A549 (cell line): ENCODE results near the gene GABRD. TPM values are rescaled to one million over a fixed set of nuclear protein-coding genes. Genes with fewer than 3 reads are reported as not detected.

Source experiments
- ATAC-seq, 2 experiments: fragments of 200-7000 bp in 1 of 2; fragments of >200 bp in 1 of 2; cut with Nextera tagmentation in 1 of 2; cut with Tn5 transposase in 1 of 2; 3 replicates each; pipeline versions ENCODE4 v1.8.0 to v1.9.1; 2018 to 2020; ENCODE audit warnings: mild to moderate bottlenecking in 1 of 2, moderate library complexity in 1 of 2
- CTCF ChIA-PET: fragments of 300-600 bp; sonication (Branson Sonifier 250); formaldehyde crosslinking; extraction: SDS; loops from one replicate; lab custom pipeline; 2021; ENCODE audit warnings: antibody characterized with exemption, inconsistent platforms; lab: Yijun Ruan, JAX
- POLR2A ChIA-PET: fragments of 350-600 bp; formaldehyde crosslinking; extraction: SDS; loops from one replicate; lab custom pipeline; 2021; ENCODE audit warnings: antibody characterized with exemption, inconsistent platforms; lab: Yijun Ruan, JAX
- DNase-seq, 2 experiments: peaks; one replicate each; pipeline versions ENCODE4 v3.0.0 to v3.0.0-alpha.2; 2011 to 2016; ENCODE audit warnings: low read depth in 1 of 2, low spot score in 1 of 2
- FAIRE-seq: peaks from 2 replicates; lab custom pipeline; 2011; peaks lifted over from hg19 to GRCh38; lab: Jason Lieb, UNC
- H3K27ac ChIP-seq, 2 experiments: fragments of >200 bp; sonication (Bioruptor Twin); formaldehyde crosslinking; 3 replicates each; pipeline ENCODE4 v1.5.1; 2016 to 2017
- H3K4me1 ChIP-seq: fragments of >200 bp; sonication (Bioruptor Twin); formaldehyde crosslinking; 3 replicates; pipeline ENCODE4 v1.6.1; 2016
- H3K4me2 ChIP-seq: fragments of >200 bp; sonication (Bioruptor Twin); formaldehyde crosslinking; 3 replicates; pipeline ENCODE4 v1.6.1; 2016
- H3K4me3 ChIP-seq: fragments of >200 bp; sonication (Bioruptor Twin); formaldehyde crosslinking; 3 replicates; pipeline ENCODE4 v1.5.1; 2016
- H3K9me3 ChIP-seq: fragments of >200 bp; sonication (Bioruptor Twin); formaldehyde crosslinking; 3 replicates; pipeline ENCODE4 v1.6.1; 2016
- CBX8 ChIP-seq: fragments of 200-600 bp; sonication (generic); IDR thresholded peaks from 2 replicates; pipeline ENCODE4 v1.6.1; 2016
- CHD2 ChIP-seq: fragments of 150-350 bp; IDR thresholded peaks from 2 replicates; pipeline ENCODE4 v1.6.1; 2014; ENCODE audit warnings: low read length; ENCODE audit not compliant: partially characterized antibody
- EP300 ChIP-seq, 2 experiments: fragments of >200 bp; sonication (Bioruptor Twin); formaldehyde crosslinking; IDR thresholded peaks; 2 replicates in 1 of 2; 3 replicates in 1 of 2; pipeline ENCODE4 v1.6.1; 2016 to 2017
- ESRRA ChIP-seq: fragments of 150-350 bp; IDR thresholded peaks from 2 replicates; pipeline ENCODE4 v1.6.1; 2014; ENCODE audit warnings: mild to moderate bottlenecking, low read length, borderline replicate concordance
- HEYL ChIP-seq: fragments of 250-450 bp; sonication (Bioruptor Pico); IDR thresholded peaks from 2 replicates; pipeline ENCODE4 v1.8.0; 2021; ENCODE audit warnings: mild to moderate bottlenecking, moderate library complexity
- HOXB13 ChIP-seq: fragments of 250-450 bp; sonication (Bioruptor Pico); IDR thresholded peaks from 2 replicates; pipeline ENCODE4 v1.5.0; 2020; ENCODE audit warnings: low read depth, mild to moderate bottlenecking, moderate library complexity
- HOXB5 ChIP-seq: fragments of 250-450 bp; sonication (Bioruptor Pico); IDR thresholded peaks from 2 replicates; pipeline ENCODE4 v1.5.0; 2020; ENCODE audit warnings: mild to moderate bottlenecking, moderate library complexity
- JUN ChIP-seq, 2 experiments: fragments of >200 bp; sonication (Bioruptor Twin); formaldehyde crosslinking; IDR thresholded peaks; 2 replicates in 1 of 2; 3 replicates in 1 of 2; pipeline ENCODE4 v1.6.1; 2016 to 2017
- KDM5A ChIP-seq: fragments of 200-600 bp; sonication (generic); IDR thresholded peaks from 2 replicates; pipeline ENCODE4 v1.6.1; 2016; ENCODE audit warnings: antibody characterized with exemption, mild to moderate bottlenecking
- MAFK ChIP-seq: fragments of 450-650 bp; IDR thresholded peaks from 2 replicates; pipeline ENCODE4 v1.6.1; 2014; ENCODE audit not compliant: partially characterized antibody
- NFE2L2 ChIP-seq: fragments of 150-350 bp; conservative IDR thresholded peaks from 2 replicates; pipeline ENCODE4 v1.6.1; 2014; ENCODE audit warnings: low read length
- PHF8 ChIP-seq: fragments of 200-600 bp; sonication (generic); IDR thresholded peaks from 2 replicates; pipeline ENCODE4 v1.6.1; 2016; ENCODE audit warnings: low read depth, mild to moderate bottlenecking, antibody characterized with exemption, moderate library complexity, borderline replicate concordance
- RAD21 ChIP-seq, 2 experiments: fragments of >200 bp in 1 of 2; sonication (Bioruptor Twin) in 1 of 2; formaldehyde crosslinking in 1 of 2; IDR thresholded peaks in 1 of 2; conservative IDR thresholded peaks in 1 of 2; 2 replicates in 1 of 2; 3 replicates in 1 of 2; pipeline ENCODE4 v1.6.1; 2012 to 2018; ENCODE audit warnings: inconsistent platforms in 1 of 2
- RARB ChIP-seq: fragments of 250-450 bp; sonication (Bioruptor Pico); IDR thresholded peaks from 2 replicates; pipeline ENCODE4 v1.8.0; 2021; ENCODE audit warnings: mild to moderate bottlenecking, moderate library complexity
- RCOR1 ChIP-seq: fragments of 150-350 bp; IDR thresholded peaks from 2 replicates; pipeline ENCODE4 v1.6.1; 2014; ENCODE audit warnings: antibody characterized with exemption, low read length, low read depth
- RFX5 ChIP-seq: fragments of 450-650 bp; IDR thresholded peaks from 2 replicates; pipeline ENCODE4 v1.7.1; 2014; ENCODE audit warnings: antibody characterized with exemption, mild to moderate bottlenecking, moderate library complexity
- RNF2 ChIP-seq: fragments of 200-600 bp; sonication (generic); IDR thresholded peaks from 2 replicates; pipeline ENCODE4 v1.6.1; 2016; ENCODE audit warnings: low read depth, mild to moderate bottlenecking, antibody characterized with exemption, moderate library complexity, borderline replicate concordance
- SREBF2 ChIP-seq: fragments of 450-650 bp; IDR thresholded peaks from 2 replicates; pipeline ENCODE4 v1.6.1; 2014; ENCODE audit warnings: mild to moderate bottlenecking, moderate library complexity
- TFCP2L1 ChIP-seq: fragments of 250-450 bp; sonication (Bioruptor Pico); IDR thresholded peaks from 2 replicates; pipeline ENCODE4 v1.5.0; 2021; ENCODE audit warnings: mild to moderate bottlenecking
- ZC3H11A ChIP-seq: fragments of 450-650 bp; IDR thresholded peaks from 2 replicates; pipeline ENCODE4 v1.6.1; 2014; ENCODE audit warnings: antibody characterized with exemption, mild to moderate bottlenecking
- ZNF302 ChIP-seq: fragments of 250-450 bp; sonication (Bioruptor Pico); IDR thresholded peaks from 2 replicates; pipeline ENCODE4 v1.9.0; 2021; ENCODE audit warnings: inconsistent platforms, mild to moderate bottlenecking, moderate library complexity
- ZSCAN20 ChIP-seq: fragments of 250-450 bp; sonication (Bioruptor Pico); IDR thresholded peaks from 2 replicates; pipeline ENCODE4 v1.8.0; 2022; ENCODE audit warnings: mild to moderate bottlenecking, moderate library complexity
- WGBS: methylation state at CpG from one replicate; pipeline ENCODE4 v1.1.6; 2017; ENCODE audit errors: missing lambda C conversion rate; 5-methylcytosine and 5-hydroxymethylcytosine counted together
- polyA plus RNA-seq, 4 experiments: library from polyadenylated mRNA; depleted of rRNA in 3 of 4; stranded (reverse); fragments of >200 nt; fragmentation: RNase III in 1 of 4; extraction: RNeasy Plus Mini Kit Qiagen cat#74134 plus additional on column Dnase treatment in 1 of 4; gene quantifications; 2 replicates in 3 of 4; 3 replicates in 1 of 4; pipeline ENCODE4 v1.2.3, GENCODE V29; 2011 to 2017
- TF ChIP-seq, protein P1 (sequence below): fragments of 250-450 bp; sonication (Bioruptor Pico); IDR thresholded peaks from 2 replicates; pipeline ENCODE4 v1.5.0; 2021; ENCODE audit warnings: mild to moderate bottlenecking, moderate library complexity, borderline replicate concordance
- TF ChIP-seq, protein P2 (sequence below): fragments of 150-350 bp; IDR thresholded peaks from 2 replicates; pipeline ENCODE4 v1.6.1; 2014; ENCODE audit warnings: low read depth, mild to moderate bottlenecking, low read length
- TF ChIP-seq, protein P3 (sequence below): IDR thresholded peaks from 2 replicates; pipeline ENCODE4 v1.6.1; 2012

The GABRD gene
- polyA plus RNA-seq, 2 of the 4 experiments (the other 2 are of a cell fraction): 0.12 to 0.52 TPM

DNA sequence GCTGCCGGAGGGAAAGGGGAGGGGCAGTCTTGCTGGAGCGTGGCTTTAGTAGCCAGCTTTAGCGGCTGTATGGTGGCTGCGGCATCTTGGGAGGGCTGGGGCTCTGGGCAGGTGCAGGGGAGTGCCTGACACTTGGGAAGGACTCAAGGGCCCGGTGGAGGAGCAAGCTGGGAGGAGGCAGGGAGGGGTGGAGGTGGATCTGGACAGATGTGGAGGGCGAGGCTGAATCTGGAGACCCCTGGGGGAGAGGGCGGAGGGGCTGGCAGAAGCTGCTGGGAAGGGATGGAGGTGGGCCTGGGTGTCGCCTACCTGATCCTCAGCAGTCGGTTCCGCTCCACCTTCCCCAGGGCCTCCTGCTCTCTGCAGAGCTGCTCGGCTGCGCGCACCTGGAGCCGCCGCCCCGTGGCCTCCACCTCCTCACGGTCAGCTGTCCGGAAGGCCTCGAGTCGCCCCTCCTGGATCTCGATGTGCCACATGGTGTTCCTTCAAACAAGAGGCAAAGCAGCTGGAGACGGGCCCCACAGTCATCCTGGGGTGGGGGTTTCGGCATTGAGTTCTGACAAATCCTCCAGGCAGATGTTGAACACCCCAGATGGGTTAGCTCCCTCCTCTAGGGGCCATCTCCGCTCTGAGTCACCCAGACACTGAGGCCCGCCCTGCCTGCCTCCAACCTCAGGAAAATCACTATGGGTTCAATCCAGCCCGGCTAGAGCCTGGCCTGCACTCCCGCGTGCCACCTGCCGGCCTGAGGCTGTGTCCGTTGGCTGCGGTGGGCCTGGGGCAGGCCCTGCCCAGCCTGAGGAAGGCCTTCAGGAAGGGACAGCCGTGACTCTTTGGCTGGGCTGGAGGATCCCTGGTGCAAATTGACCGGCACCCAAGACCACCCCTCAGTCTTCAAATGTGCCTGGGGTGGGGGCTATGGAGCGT is 45.2 kb upstream of the GABRD start:
- WGBS: 74% methylated on average over 20 of the region's 34 CpGs
- ChIA-PET POLR2A (no interaction called here), CTCF (interaction anchor here (1.2 kb wide), 2 partner anchors 29 to 37 kb away, joined by 3 to 4 read pairs; no protein-coding TSS in a partner anchor)
- FAIRE-seq: no peak
- ATAC-seq: no peak
- TF ChIP-seq NFE2L2 (no peak), RCOR1 (no peak), HOXB13 (CRISPR knock-in tag) (no peak), ZNF302 (CRISPR knock-in tag) (no peak), HOXB5 (CRISPR knock-in tag) (no peak), HEYL (CRISPR knock-in tag) (no peak), RFX5 (no peak), RARB (CRISPR knock-in tag) (no peak), EP300 (IDR thresholded peaks at IDR 0.05) (no peak), ZSCAN20 (CRISPR knock-in tag) (no peak), JUN (IDR thresholded peaks at IDR 0.05) (no peak), TFCP2L1 (no peak), PHF8 (no peak)
- TF ChIP-seq, protein P1, sequence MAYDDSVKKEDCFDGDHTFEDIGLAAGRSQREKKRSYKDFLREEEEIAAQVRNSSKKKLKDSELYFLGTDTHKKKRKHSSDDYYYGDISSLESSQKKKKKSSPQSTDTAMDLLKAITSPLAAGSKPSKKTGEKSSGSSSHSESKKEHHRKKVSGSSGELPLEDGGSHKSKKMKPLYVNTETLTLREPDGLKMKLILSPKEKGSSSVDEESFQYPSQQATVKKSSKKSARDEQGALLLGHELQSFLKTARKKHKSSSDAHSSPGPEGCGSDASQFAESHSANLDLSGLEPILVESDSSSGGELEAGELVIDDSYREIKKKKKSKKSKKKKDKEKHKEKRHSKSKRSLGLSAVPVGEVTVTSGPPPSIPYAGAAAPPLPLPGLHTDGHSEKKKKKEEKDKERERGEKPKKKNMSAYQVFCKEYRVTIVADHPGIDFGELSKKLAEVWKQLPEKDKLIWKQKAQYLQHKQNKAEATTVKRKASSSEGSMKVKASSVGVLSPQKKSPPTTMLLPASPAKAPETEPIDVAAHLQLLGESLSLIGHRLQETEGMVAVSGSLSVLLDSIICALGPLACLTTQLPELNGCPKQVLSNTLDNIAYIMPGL (CRISPR knock-in tag): no peak
- Histone ChIP-seq H3K4me3 (no peak overlapping the region), H3K9me3 (no peaks in the 10 kb centered on the region), H3K27ac (no peak overlapping the region), H3K4me2 (no peak overlapping the region), H3K4me1 (no peaks in the 10 kb centered on the region)
- no peak for DNase-seq

DNA sequence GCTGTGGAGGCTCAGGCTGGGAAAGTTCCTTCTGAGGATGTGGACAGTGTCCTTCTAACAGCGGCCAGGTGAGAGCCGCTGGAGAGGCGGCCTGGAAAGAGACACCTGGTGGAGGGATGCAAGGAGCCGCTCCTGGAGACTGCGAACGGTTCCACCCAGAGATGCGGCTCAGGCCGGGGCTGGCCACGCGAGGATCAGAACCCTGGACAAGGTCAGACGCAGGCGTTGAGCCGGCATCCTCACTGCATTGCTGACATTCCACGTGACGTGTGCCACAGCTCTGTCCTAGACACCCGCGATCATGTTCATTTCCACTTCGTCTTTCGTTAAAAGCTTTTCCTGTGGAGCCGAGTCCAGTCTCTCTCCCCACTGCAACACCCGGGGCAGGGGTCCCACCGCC is 44.3 kb upstream of the GABRD start:
- DNase-seq: no peak
- Histone ChIP-seq H3K4me2 (no peak overlapping the region), H3K4me3 (no peak overlapping the region), H3K4me1 (no peaks in the 10 kb centered on the region), H3K9me3 (no peaks in the 10 kb centered on the region), H3K27ac (no peak overlapping the region)
- ATAC-seq: 0 out of 6 replicates have a peak, but pooled peaks of 1 of the 2 experiments have one; percentile 33
- WGBS: 89% methylated on average over 22 of the region's 22 CpGs
- POLR2A ChIA-PET: no interaction called here
- CTCF ChIA-PET: interaction anchor here (1.2 kb wide), 1 partner anchor 36 kb away, joined by 3 read pairs; no protein-coding TSS in a partner anchor
- FAIRE-seq: no peak
- no peak for TF ChIP-seq RNF2
- TF ChIP-seq, protein P2, sequence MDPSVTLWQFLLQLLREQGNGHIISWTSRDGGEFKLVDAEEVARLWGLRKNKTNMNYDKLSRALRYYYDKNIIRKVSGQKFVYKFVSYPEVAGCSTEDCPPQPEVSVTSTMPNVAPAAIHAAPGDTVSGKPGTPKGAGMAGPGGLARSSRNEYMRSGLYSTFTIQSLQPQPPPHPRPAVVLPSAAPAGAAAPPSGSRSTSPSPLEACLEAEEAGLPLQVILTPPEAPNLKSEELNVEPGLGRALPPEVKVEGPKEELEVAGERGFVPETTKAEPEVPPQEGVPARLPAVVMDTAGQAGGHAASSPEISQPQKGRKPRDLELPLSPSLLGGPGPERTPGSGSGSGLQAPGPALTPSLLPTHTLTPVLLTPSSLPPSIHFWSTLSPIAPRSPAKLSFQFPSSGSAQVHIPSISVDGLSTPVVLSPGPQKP: no peak
- TF ChIP-seq ESRRA: no peak
- TF ChIP-seq CBX8: no peak

DNA sequence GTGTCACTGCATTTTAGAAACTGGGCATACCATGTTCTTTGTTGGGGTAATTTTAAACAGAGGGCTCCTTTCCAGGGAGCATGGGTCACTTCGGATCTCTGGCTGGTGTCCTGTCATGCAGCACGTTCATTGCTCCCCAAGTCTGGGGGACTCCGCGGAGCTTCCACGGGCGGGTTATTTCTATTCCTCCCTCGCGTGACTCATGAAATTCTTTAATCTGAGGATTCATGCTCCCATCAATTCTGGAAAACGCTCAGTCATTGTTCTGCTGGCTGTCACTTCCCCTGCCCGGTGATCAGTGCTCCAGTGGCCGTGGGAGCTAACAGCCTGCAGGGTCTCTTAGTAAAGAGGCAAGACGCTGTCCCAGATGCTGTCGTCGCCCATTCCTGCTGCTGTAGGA is 43.6 kb upstream of the GABRD start:
- Histone ChIP-seq H3K4me2 (no peak overlapping the region), H3K27ac (no peak overlapping the region), H3K4me3 (no peak overlapping the region), H3K9me3 (no peaks in the 10 kb centered on the region), H3K4me1 (no peaks in the 10 kb centered on the region)
- WGBS: 75% methylated on average over 14 of the region's 14 CpGs
- TF ChIP-seq, protein P3, sequence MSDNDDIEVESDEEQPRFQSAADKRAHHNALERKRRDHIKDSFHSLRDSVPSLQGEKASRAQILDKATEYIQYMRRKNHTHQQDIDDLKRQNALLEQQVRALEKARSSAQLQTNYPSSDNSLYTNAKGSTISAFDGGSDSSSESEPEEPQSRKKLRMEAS: no peak
- TF ChIP-seq MAFK: no peak
- no peak for TF ChIP-seq RAD21 (conservative IDR thresholded peaks at IDR 0.05 in 1 of 2, IDR thresholded peaks at IDR 0.05 in 1 of 2)
- TF ChIP-seq SREBF2: no peak
- no peak for TF ChIP-seq ZC3H11A
- TF ChIP-seq CHD2: no peak
- TF ChIP-seq KDM5A: no peak
- CTCF ChIA-PET: no interaction called here
- FAIRE-seq (no peak), DNase-seq (no peak), ATAC-seq (no peak)
- POLR2A ChIA-PET: no interaction called here
